Karpas-422 (cell line): Measurements from ENCODE around the gene DOCK4. TPM values are rescaled to one million over a fixed set of nuclear protein-coding genes. Genes with fewer than 3 reads are reported as not detected.

ENCODE experiments used
- DNase-seq: peaks from one replicate; pipeline ENCODE4 v3.0.0-alpha.2; 2015
- H2AFZ ChIP-seq: fragments of 200-600 bp; sonication (generic); 2 replicates; pipeline ENCODE4 v1.6.1; 2014; ENCODE audit warnings: antibody characterized with exemption, low read length, mixed read lengths
- H3K27ac ChIP-seq: fragments of 200-600 bp; sonication (generic); 2 replicates; pipeline ENCODE4 v1.5.1; 2014; ENCODE audit warnings: mild to moderate bottlenecking, low read length, moderate library complexity
- H3K27me3 ChIP-seq: fragments of 200-600 bp; sonication (generic); 2 replicates; pipeline ENCODE4 v1.6.1; 2014; ENCODE audit warnings: low read length, mixed read lengths
- H3K36me3 ChIP-seq: fragments of 200-600 bp; sonication (generic); 2 replicates; pipeline ENCODE4 v1.6.1; 2014; ENCODE audit warnings: low read length, mixed read lengths; ENCODE audit not compliant: insufficient read depth
- H3K4me1 ChIP-seq: fragments of 200-600 bp; sonication (generic); 2 replicates; pipeline ENCODE4 v1.6.1; 2014; ENCODE audit warnings: mild to moderate bottlenecking, low read length, mixed read lengths
- H3K4me2 ChIP-seq: fragments of 200-600 bp; sonication (generic); 2 replicates; pipeline ENCODE4 v1.6.1; 2014; ENCODE audit warnings: low read length, low read depth, mild to moderate bottlenecking; ENCODE audit not compliant: poor library complexity, severe bottlenecking
- H3K4me3 ChIP-seq: fragments of 200-600 bp; sonication (generic); 2 replicates; pipeline ENCODE4 v1.5.1; 2014; ENCODE audit warnings: mild to moderate bottlenecking, antibody characterized with exemption, low read length, mixed read lengths
- H3K79me2 ChIP-seq: fragments of 200-600 bp; sonication (generic); 2 replicates; pipeline ENCODE4 v1.6.1; 2014; ENCODE audit warnings: mild to moderate bottlenecking, low read length, mixed read lengths
- H3K9ac ChIP-seq: fragments of 200-600 bp; sonication (generic); 2 replicates; pipeline ENCODE4 v1.6.0; 2014; ENCODE audit warnings: low read length
- H3K9me2 ChIP-seq: fragments of 200-600 bp; sonication (generic), shearing (Covaris generic); replicated peaks from 2 replicates; pipeline ENCODE4 v1.6.0; 2014; ENCODE audit warnings: mild to moderate bottlenecking, low read length, moderate library complexity; ENCODE audit not compliant: insufficient read depth
- H3K9me3 ChIP-seq: fragments of 300-700, 200-600 bp; sonication (generic); 2 replicates; pipeline ENCODE4 v1.6.1; 2014; ENCODE audit warnings: low read length, mixed read lengths
- H4K20me1 ChIP-seq: fragments of 200-600 bp; sonication (generic); 2 replicates; pipeline ENCODE4 v1.6.1; 2014; ENCODE audit warnings: mild to moderate bottlenecking, antibody characterized with exemption, low read length, low read depth; ENCODE audit not compliant: insufficient read depth
- total RNA-seq: library from RNA; depleted of rRNA; stranded (reverse); fragments of >200 nt; shearing (Covaris generic); gene quantifications from 2 replicates; pipeline ENCODE4 v1.2.3, GENCODE V29; 2014; ENCODE audit warnings: low replicate concordance

The DOCK4 gene
- total RNA-seq, 1 experiment from 2014 or later: 0.07 TPM

- Histone ChIP-seq H3K4me3 (no peak overlapping the region), H3K79me2 (no peaks in the 10 kb centered on the region), H3K27ac (no peak overlapping the region), H3K36me3 (no peaks in the 10 kb centered on the region), H2AFZ (no peak overlapping the region), H3K27me3 (no peaks in the 10 kb centered on the region), H3K9me2 (no peaks in the 10 kb centered on the region), H3K9ac (no peak overlapping the region), H3K4me1 (no peaks in the 10 kb centered on the region), H3K9me3 (no peaks in the 10 kb centered on the region), H3K4me2 (no peak overlapping the region), H4K20me1 (no peaks in the 10 kb centered on the region)
- no peak for DNase-seq
These were observed 135.4 kb downstream of the DOCK4 start for GRCh38 chr7:112070674-112071256.

GRCh38 chr7:112069879-112070321, 136.3 kb downstream of the DOCK4 start:
- no peak for DNase-seq
- Histone ChIP-seq H3K4me2 (no peak overlapping the region), H3K4me3 (no peak overlapping the region), H3K79me2 (no peaks in the 10 kb centered on the region), H3K27me3 (no peaks in the 10 kb centered on the region), H3K4me1 (no peaks in the 10 kb centered on the region), H3K36me3 (no peaks in the 10 kb centered on the region), H3K9me3 (no peaks in the 10 kb centered on the region), H2AFZ (no peak overlapping the region), H3K9ac (no peak overlapping the region), H4K20me1 (no peaks in the 10 kb centered on the region), H3K9me2 (no peaks in the 10 kb centered on the region), H3K27ac (no peak overlapping the region)

DNA sequence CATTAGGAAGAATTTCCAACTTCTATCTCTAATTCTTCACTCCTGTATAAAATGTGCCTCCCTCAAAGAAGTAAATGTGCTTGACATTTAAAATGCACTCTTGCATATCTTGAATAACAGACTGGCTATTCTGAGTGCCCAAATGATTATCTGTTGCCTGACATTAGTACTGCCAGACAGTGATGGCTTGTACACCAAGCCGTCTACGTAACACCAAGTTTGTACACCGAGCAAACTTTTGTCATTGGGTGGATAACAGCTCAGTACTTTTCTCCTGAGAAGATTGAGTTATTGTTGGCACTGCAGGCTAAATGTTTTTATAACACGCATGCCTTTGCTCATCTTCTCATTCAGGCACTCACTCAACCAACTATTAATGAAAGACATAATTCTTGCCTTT, 137.2 kb downstream of the DOCK4 start:
- no peak for DNase-seq
- Histone ChIP-seq H3K4me2 (no peak overlapping the region), H3K79me2 (no peaks in the 10 kb centered on the region), H3K9me3 (no peaks in the 10 kb centered on the region), H3K4me1 (no peaks in the 10 kb centered on the region), H3K27ac (no peak overlapping the region), H4K20me1 (no peaks in the 10 kb centered on the region), H3K4me3 (no peak overlapping the region), H3K9ac (no peak overlapping the region), H3K27me3 (no peaks in the 10 kb centered on the region), H2AFZ (no peak overlapping the region), H3K9me2 (no peaks in the 10 kb centered on the region), H3K36me3 (no peaks in the 10 kb centered on the region)

GRCh38 chr7:112067632-112068540, 138.3 kb downstream of the DOCK4 start:
- Histone ChIP-seq H3K9me2 (no peaks in the 10 kb centered on the region), H3K4me3 (no peak overlapping the region), H3K27me3 (no peaks in the 10 kb centered on the region), H3K4me2 (no peak overlapping the region), H3K9me3 (no peaks in the 10 kb centered on the region), H3K36me3 (no peaks in the 10 kb centered on the region), H2AFZ (no peak overlapping the region), H3K27ac (no peak overlapping the region), H4K20me1 (no peaks in the 10 kb centered on the region), H3K9ac (no peak overlapping the region), H3K4me1 (no peaks in the 10 kb centered on the region), H3K79me2 (no peaks in the 10 kb centered on the region)
- no peak for DNase-seq

- Histone ChIP-seq H3K4me2 (no peak overlapping the region), H3K4me1 (no peaks in the 10 kb centered on the region), H3K4me3 (no peak overlapping the region), H3K9me2 (no peaks in the 10 kb centered on the region), H3K27me3 (no peaks in the 10 kb centered on the region), H3K79me2 (no peaks in the 10 kb centered on the region), H3K9me3 (no peaks in the 10 kb centered on the region), H3K36me3 (no peaks in the 10 kb centered on the region), H3K27ac (no peak overlapping the region), H4K20me1 (no peaks in the 10 kb centered on the region), H3K9ac (no peak overlapping the region), H2AFZ (no peak overlapping the region)
- no peak for DNase-seq
These were observed 139.0 kb downstream of the DOCK4 start for GRCh38 chr7:112067200-112067599.

DNA sequence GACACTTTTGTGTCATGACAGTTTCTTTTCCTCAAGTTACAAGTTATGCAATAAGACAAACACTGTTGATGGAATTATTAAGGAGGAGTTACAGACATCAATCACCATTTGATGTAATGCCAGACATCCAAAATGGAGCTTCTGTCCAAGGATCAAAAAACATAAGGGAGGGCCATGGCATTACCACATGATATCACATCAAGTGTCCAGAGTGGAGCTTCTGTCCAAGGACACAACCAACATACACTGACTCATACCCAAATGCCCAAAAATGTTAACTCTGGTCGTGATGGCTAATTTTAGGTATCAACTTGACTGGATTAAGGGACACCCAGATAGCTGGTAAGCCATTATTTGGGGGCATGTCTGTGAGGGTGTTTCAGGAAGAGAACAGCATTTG, 140.4 kb downstream of the DOCK4 start:
- Histone ChIP-seq H3K4me1 (no peaks in the 10 kb centered on the region), H3K9me3 (no peaks in the 10 kb centered on the region), H3K27me3 (no peaks in the 10 kb centered on the region), H4K20me1 (no peaks in the 10 kb centered on the region), H3K27ac (no peak overlapping the region), H3K9ac (no peak overlapping the region), H3K9me2 (no peaks in the 10 kb centered on the region), H3K36me3 (no peaks in the 10 kb centered on the region), H3K4me2 (no peak overlapping the region), H3K79me2 (no peaks in the 10 kb centered on the region), H3K4me3 (no peak overlapping the region), H2AFZ (no peak overlapping the region)
- no peak for DNase-seq

- Histone ChIP-seq H3K4me2 (no peak overlapping the region), H3K27ac (no peak overlapping the region), H3K27me3 (no peaks in the 10 kb centered on the region), H3K79me2 (no peaks in the 10 kb centered on the region), H3K36me3 (no peaks in the 10 kb centered on the region), H3K4me1 (no peaks in the 10 kb centered on the region), H3K9me3 (no peaks in the 10 kb centered on the region), H3K9me2 (no peaks in the 10 kb centered on the region), H3K9ac (no peak overlapping the region), H2AFZ (no peak overlapping the region), H3K4me3 (no peak overlapping the region), H4K20me1 (no peaks in the 10 kb centered on the region)
- no peak for DNase-seq
These were observed 141.4 kb downstream of the DOCK4 start for GRCh38 chr7:112064627-112065385.

GRCh38 chr7:112063974-112064373, 142.2 kb downstream of the DOCK4 start:
- Histone ChIP-seq H3K79me2 (no peaks in the 10 kb centered on the region), H3K9me2 (no peaks in the 10 kb centered on the region), H3K36me3 (no peaks in the 10 kb centered on the region)

More at GRCh38 chr7:112063974-112064373, 142.2 kb downstream of the DOCK4 start:
- H3K4me2 ChIP-seq: no peak overlapping the region
- no peak overlapping the region for H2AFZ ChIP-seq
- H3K4me3 ChIP-seq: no peak overlapping the region
- no peaks in the 10 kb centered on the region for H4K20me1 ChIP-seq
- no peak for DNase-seq
- H3K9me3 ChIP-seq: no peaks in the 10 kb centered on the region
- no peaks in the 10 kb centered on the region for H3K4me1 ChIP-seq
- no peaks in the 10 kb centered on the region for H3K27me3 ChIP-seq
- no peak overlapping the region for H3K27ac ChIP-seq
- H3K9ac ChIP-seq: no peak overlapping the region
